ENCODE data around the gene SHROOM3.

DNA sequence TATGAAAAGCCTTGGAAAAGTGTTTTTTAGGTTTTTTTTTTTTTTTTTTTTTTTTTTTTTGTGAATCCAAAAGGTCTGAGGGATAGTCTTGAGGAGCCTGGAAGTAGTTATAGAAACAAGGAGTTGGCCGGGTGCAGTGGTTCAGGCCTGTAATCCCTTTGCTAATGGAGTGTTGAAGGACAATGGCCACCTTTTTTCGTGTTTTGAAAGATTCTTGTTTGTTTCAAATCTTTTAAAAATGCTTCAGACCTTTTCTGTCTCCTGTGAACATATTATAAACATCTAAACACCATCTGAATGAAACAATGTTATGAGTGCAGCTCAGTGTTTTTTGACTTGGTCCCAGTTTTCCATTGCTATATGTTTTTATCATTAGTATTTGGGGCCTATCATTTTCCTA lies 285.1 kb downstream of the SHROOM3 start:
- TF ChIP-seq, protein P1, sequence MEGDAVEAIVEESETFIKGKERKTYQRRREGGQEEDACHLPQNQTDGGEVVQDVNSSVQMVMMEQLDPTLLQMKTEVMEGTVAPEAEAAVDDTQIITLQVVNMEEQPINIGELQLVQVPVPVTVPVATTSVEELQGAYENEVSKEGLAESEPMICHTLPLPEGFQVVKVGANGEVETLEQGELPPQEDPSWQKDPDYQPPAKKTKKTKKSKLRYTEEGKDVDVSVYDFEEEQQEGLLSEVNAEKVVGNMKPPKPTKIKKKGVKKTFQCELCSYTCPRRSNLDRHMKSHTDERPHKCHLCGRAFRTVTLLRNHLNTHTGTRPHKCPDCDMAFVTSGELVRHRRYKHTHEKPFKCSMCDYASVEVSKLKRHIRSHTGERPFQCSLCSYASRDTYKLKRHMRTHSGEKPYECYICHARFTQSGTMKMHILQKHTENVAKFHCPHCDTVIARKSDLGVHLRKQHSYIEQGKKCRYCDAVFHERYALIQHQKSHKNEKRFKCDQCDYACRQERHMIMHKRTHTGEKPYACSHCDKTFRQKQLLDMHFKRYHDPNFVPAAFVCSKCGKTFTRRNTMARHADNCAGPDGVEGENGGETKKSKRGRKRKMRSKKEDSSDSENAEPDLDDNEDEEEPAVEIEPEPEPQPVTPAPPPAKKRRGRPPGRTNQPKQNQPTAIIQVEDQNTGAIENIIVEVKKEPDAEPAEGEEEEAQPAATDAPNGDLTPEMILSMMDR (IDR thresholded peaks at IDR 0.05): no peak
- TF ChIP-seq ZFX (IDR thresholded peaks at IDR 0.05; ENCODE audit: borderline replicate concordance): no peak
